Upper lobe of right lung (tissue), 1 donor: ENCODE results near the gene ACTR5. TPM values are rescaled to one million over a fixed set of nuclear protein-coding genes. Genes with fewer than 3 reads are reported as not detected.

ENCODE experiments used
- ATAC-seq: fragments of 200-7000 bp; cut with Tn5 transposase; one replicate; pipeline ENCODE4 v1.9.1; 2020; ENCODE audit warnings: mild to moderate bottlenecking, moderate library complexity
- DNase-seq: peaks from one replicate; pipeline ENCODE4 v3.0.0-alpha.2; 2020
- H3K27ac ChIP-seq: fragments of 200-600 bp; one replicate; pipeline ENCODE4 v1.8.0; 2022
- H3K27me3 ChIP-seq: fragments of 200-600 bp; one replicate; pipeline ENCODE4 v1.8.0; 2022; ENCODE audit warnings: mild to moderate bottlenecking
- H3K36me3 ChIP-seq: fragments of 200-600 bp; one replicate; pipeline ENCODE4 v1.8.0; 2022
- H3K4me1 ChIP-seq: fragments of 200-600 bp; one replicate; pipeline ENCODE4 v1.8.0; 2022
- H3K4me3 ChIP-seq: fragments of 200-600 bp; one replicate; pipeline ENCODE4 v1.8.0; 2022; ENCODE audit warnings: mild to moderate bottlenecking
- H3K9me3 ChIP-seq: fragments of 200-600 bp; one replicate; pipeline ENCODE4 v1.8.0; 2022
- CTCF ChIP-seq: fragments of 200-600 bp; IDR thresholded peaks from one replicate; pipeline ENCODE4 v1.8.0; 2022; ENCODE audit warnings: antibody characterized with exemption
- intact Hi-C: fragments of 100-400 bp; cut with DNase I; formaldehyde crosslinking; loops from one replicate; pipeline ENCODE4 v1.11.0; 2022
- total RNA-seq: library from RNA; stranded (reverse); fragmentation: NEBNext Ultra II Directional; extraction: Animal tissue kit (Norgen Biotek cat#: 25700); gene quantifications from one replicate; pipeline ENCODE4 v1.2.1, GENCODE V29; 2021
- donor health status: DM: no; HTN: yes; CAD: no; lungs with severe emphysema.

The ACTR5 gene
- total RNA-seq, 1 donor from 2014 or later, result 7.0 TPM

GRCh38 chr20:38805958-38806854, 57.9 kb downstream of the ACTR5 start:
- no peaks in the 10 kb centered on the region for H3K36me3 ChIP-seq
- H3K27me3 ChIP-seq, result peaks cover 36% of the 10 kb centered on the region
- ATAC-seq (peak; percentile 37), DNase-seq (peak; percentile 68)
- peaks cover 32% of the 10 kb centered on the region for H3K4me1 ChIP-seq
- no peak for TF ChIP-seq CTCF
- peak overlapping the region; percentile 60 for H3K4me3 ChIP-seq
- intact Hi-C loops, result no loop called here
- peak overlapping the region; percentile 76 for H3K27ac ChIP-seq
- H3K9me3 ChIP-seq, result no peaks in the 10 kb centered on the region

- Histone ChIP-seq H3K36me3 (no peaks in the 10 kb centered on the region), H3K27ac (peak overlapping the region; percentile 76), H3K4me1 (peaks cover 34% of the 10 kb centered on the region), H3K4me3 (peak overlapping the region; percentile 60), H3K27me3 (peaks cover 36% of the 10 kb centered on the region), H3K9me3 (no peaks in the 10 kb centered on the region)
- ATAC-seq (peak; percentile 11), DNase-seq (no peak)
- TF ChIP-seq CTCF, result no peak
- intact Hi-C loops, result no loop called here
Observed at GRCh38 chr20:38806855-38807655, 58.8 kb downstream of the ACTR5 start.

GRCh38 chr20:38809942-38810341, 61.7 kb downstream of the ACTR5 start:
- H3K27ac ChIP-seq, result no peak overlapping the region
- H3K9me3 ChIP-seq, result no peaks in the 10 kb centered on the region
- ATAC-seq, result no peak
- H3K4me1 ChIP-seq, result peaks cover 29% of the 10 kb centered on the region
- no peak for DNase-seq
- no peaks in the 10 kb centered on the region for H3K36me3 ChIP-seq
- no peak for TF ChIP-seq CTCF
- peaks cover 40% of the 10 kb centered on the region for H3K27me3 ChIP-seq
- intact Hi-C loops, result no loop called here
- H3K4me3 ChIP-seq, result no peak overlapping the region

GRCh38 chr20:38810926-38811630, 62.8 kb downstream of the ACTR5 start:
- DNase-seq (no peak), ATAC-seq (no peak)
- Histone ChIP-seq H3K27me3 (peaks cover 33% of the 10 kb centered on the region), H3K4me3 (no peak overlapping the region), H3K4me1 (peaks cover 22% of the 10 kb centered on the region), H3K36me3 (no peaks in the 10 kb centered on the region), H3K9me3 (no peaks in the 10 kb centered on the region), H3K27ac (no peak overlapping the region)
- TF ChIP-seq CTCF, result no peak
- intact Hi-C loops, result no loop called here

- peaks cover 26% of the 10 kb centered on the region for H3K27me3 ChIP-seq
- no peak overlapping the region for H3K4me3 ChIP-seq
- no peaks in the 10 kb centered on the region for H3K9me3 ChIP-seq
- H3K36me3 ChIP-seq, result no peaks in the 10 kb centered on the region
- intact Hi-C loops, result no loop called here
- H3K27ac ChIP-seq, result no peak overlapping the region
- no peak for TF ChIP-seq CTCF
- peaks cover 17% of the 10 kb centered on the region for H3K4me1 ChIP-seq
- ATAC-seq (no peak), DNase-seq (no peak)
Observed at GRCh38 chr20:38811769-38812168, 63.5 kb downstream of the ACTR5 start.
